Medulla oblongata (tissue), 1 donor: Measurements from ENCODE around the gene ACIN1.
"Not testable (repeated sequence)": the region's sequence is repeated elsewhere in the genome, so short reads cannot be mapped to it uniquely, and the experiment has no call there.

Source experiments
- DNase-seq: peaks from one replicate; pipeline ENCODE4 v3.0.0-alpha.2; 2015; ENCODE audit errors: extremely low spot score

The ACIN1 gene

DNA sequence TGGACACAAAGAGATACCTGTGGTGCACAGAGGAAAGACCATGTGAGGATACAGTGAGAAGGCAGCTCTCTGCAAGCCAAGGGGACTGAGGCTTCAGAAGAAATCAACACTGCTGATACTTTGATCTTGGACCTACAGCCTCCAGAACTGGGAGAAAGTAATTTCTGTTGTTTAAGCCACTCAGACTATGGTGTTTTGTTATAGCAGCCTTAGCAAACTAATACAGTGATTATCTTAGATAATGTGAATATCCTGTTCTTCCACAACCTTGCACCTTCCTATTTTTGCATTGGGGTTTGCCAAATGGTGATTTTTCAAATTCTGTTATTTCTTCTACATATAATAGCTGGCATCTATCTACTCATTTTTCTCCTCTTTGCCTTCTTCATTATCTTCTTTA lies 76.8 kb downstream of the ACIN1 start:
- DNase-seq: no peak

DNA sequence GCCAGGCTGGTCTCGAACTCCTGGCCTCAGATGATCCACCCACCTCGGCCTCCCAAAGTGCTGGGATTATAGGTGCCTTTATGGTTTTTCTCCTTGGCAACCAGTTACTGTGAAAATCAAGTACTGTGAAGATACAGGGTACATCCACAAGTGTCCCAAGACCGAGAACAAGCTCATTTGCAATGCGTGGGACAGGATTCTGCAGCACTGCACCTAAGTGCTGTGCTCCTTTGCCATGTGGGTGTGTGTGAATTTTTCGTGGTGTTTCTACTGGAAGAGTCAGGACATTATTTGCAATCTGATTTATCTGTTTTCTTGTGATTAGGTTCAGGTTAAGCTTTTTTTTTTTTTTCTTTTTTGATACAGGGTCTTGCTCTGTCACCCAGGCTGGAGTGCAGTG lies 77.8 kb downstream of the ACIN1 start:
- DNase-seq: no peak

DNA sequence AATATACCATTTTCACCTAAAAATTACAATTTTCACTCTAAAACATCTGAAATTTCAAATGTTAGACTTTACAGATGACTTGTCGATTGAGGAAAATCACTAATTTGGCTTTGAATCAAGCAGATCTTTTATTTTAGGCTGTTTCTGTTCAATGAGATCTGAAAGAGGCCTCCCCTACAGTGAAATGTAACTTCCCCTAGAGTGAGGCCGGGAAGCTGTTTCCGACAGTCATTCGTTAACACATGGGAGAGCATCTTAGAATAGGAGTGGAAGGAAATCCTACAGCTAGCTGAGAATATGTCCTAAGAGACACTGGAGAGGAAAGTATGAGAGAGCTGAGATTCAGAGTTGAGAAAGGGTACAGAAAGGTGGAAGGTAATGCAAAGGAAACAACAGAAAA lies 79.3 kb downstream of the ACIN1 start:
- no peak for DNase-seq

DNA sequence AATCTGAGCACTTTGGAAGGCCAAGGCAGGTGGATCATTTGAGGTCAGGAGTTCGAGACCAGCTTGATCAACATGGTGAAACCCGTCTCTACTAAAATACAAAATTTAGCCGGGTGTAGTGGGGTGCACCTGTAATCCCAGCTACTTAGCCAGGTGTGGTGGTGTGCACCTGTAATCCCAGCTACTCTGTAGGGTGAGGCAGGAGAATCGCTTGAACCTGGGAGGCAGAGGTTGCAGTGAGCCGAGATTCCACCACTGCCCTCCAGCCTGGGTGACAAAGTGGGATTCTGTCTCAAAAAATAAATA lies 81.2 kb downstream of the ACIN1 start:
- not testable (repeated sequence) for DNase-seq

DNA sequence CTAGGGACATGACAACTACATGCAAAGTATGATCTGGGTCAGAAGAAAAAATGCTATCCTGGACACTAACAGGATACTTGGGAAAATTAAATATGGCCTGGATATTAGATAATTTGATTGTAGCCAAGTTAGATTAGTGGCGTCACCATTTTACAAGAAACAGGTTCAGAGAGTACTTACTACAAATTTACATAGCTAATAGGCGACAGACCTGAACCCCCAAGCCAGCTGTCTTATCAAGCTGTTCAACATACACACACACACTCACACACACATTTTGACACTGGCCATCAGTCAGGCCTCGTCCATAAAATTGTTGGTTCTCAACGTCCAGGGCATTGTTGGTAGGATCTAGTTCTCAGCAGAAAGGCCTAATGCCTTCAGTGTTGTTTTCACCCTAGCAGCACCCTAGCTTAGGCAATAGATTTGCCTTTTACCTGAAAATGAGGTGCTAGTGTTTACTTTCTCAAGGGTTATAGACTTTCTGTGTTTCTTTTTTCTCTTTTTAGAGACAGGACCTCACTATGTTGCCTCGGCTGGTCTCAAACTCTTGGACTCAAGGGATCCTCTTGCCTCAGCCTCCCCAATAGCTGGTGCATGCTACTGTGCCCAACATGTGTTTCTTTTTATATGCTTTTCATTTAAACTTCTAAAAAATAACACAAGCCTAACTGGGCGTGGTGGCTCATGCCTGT lies 81.7 kb downstream of the ACIN1 start:
- DNase-seq: no peak

DNA sequence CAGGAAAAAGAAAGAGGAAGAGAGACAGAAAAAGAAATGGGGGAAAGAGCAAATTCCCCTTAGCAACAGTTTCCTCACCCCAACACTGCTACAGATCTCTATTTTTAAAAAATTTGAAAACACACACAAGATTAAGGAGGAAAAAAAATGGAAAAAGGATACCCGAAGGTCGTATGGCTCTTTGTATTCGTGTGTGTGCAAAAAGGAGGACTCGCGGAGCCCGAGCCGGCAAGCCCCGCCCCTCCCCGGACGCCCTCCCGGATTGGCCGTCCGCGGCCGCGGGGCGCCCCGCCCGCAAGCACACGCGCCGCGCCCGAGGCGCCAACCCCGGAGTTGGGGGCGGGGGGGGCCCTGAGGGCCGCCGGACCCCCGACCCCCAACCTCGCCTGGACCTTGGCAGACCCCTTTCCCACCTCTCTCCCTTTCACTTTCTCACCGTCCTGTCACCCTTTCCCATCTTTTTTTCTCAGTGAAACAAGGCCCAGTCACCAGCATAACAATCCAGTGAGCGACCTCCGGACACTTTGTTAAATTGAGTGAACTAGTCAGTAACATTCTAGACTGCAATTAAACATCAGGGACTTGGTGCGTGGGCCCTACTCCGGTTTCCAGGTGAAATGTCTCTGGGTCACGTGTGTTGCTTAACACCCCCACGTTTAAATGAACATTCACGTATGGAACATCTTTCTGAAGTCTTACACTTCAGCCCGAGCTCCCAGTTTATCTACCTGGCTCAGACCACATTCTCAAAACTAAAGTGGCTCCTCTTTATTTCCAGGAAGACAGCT lies 84.8 kb downstream of the ACIN1 start, which contains the start of gene C14orf93:
Gene C14orf93, minus strand, starts transcription at position 205 of the 788 bp plus-strand sequence. CDS start 11,120 bp downstream, outside the sequence.
- peak; percentile 74 for DNase-seq

DNA sequence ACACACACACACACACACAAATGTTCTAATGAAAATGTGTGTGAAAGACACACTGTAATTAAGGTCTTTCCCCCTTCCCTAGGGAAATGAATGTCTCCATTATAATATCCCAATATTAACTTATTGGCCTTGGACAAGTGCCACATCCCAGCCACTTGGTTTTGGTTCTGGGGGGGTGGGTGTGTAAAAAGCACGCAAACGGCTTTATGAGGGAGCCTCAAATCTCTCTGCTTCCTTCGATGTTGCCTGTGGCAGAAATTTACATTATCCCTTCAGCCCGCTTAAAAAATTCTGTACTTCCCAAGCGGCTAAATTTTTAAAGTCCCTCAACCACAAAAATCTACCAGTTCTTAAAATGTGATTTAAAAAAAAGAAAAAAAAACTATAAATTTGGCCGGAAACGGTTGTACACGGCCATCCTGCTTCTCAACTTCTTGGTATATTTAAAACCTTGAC lies 85.4 kb downstream of the ACIN1 start:
- DNase-seq: no peak

DNA sequence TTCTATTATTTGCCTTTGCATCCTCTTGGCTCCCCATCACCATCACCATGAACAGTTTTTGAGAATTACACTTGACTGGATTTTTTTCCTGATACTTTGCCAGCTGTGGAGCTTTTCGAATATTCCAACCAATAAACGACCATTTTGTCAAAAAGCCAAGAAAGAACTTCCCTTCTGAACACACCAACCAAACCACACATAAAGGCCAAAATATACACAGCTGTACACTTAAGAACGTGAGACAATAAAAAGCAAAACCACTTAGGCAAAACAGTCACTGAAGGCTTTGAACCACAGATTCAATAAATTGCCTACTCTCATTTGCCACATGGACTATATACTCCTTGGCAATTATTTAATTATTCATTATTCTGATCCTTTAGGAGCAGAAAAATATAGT lies 86.1 kb downstream of the ACIN1 start:
- DNase-seq: no peak
